ENCODE measurements around the gene DLK2. TPM values are rescaled to one million over a fixed set of nuclear protein-coding genes. Genes with fewer than 3 reads are reported as not detected.
A peak's percentile ranks its signal among the peaks of the same experiment; 100 is the strongest.
"Not testable (repeated sequence)": the region's sequence is repeated elsewhere in the genome, so short reads cannot be mapped to it uniquely, and the experiment has no call there.

The DLK2 gene
- total RNA-seq, 2 donors from 2014 or later: 13.5 to 46.1 TPM

GRCh38 chr6:43499028-43499815, 43.9 kb upstream of the DLK2 start:
- Histone ChIP-seq H3K27ac (peak overlapping the region; percentile 47 to 56), H3K9me3 (no peaks in the 10 kb centered on the region), H3K4me1 (replicated peaks) (peaks cover 25% of the 10 kb centered on the region), H3K4me3 (no peak overlapping the region), H3K27me3 (replicated peaks; ENCODE audit: insufficient read depth) (no peaks in the 10 kb centered on the region), H3K36me3 (peaks cover 0 to 8% of the 10 kb centered on the region in 2 donors)
- TF ChIP-seq POLR2AphosphoS5 (IDR thresholded peaks at IDR 0.05): peak; percentile 77
- no peak for TF ChIP-seq CTCF (IDR thresholded peaks at IDR 0.05)
- WGBS: 75% methylated on average over 12 of the region's 12 CpGs
- intact Hi-C loops (cut with DNase I): loop anchor here (10.0 kb wide), 1 partner anchor 234 kb away; no protein-coding TSS in a partner anchor
- no peak for DNase-seq (ENCODE audit: low spot score)

GRCh38 chr6:43498291-43498690, 42.9 kb upstream of the DLK2 start:
- DNase-seq (ENCODE audit: low spot score); H3K9me3 ChIP-seq; H3K36me3 ChIP-seq; H3K4me3 ChIP-seq; H3K27me3 ChIP-seq (replicated peaks; ENCODE audit: insufficient read depth): not testable (repeated sequence)
- 83% methylated on average over 5 of the region's 5 CpGs for WGBS
- intact Hi-C loops (cut with DNase I): loop anchor here (10.0 kb wide), 1 partner anchor 233 kb away; no protein-coding TSS in a partner anchor
- peaks cover 25% of the 10 kb centered on the region for H3K4me1 ChIP-seq (replicated peaks)
- H3K27ac ChIP-seq: peak overlapping the region in 1 of 2 donors; percentile 56

- 89% methylated on average over 12 of the region's 12 CpGs for WGBS
- Histone ChIP-seq H3K36me3 (peaks cover 0 to 7% of the 10 kb centered on the region in 2 donors), H3K4me1 (replicated peaks) (peaks cover 25% of the 10 kb centered on the region), H3K4me3 (no peak overlapping the region), H3K9me3 (no peaks in the 10 kb centered on the region), H3K27ac (peak overlapping the region; percentile 58 to 72), H3K27me3 (replicated peaks; ENCODE audit: insufficient read depth) (no peaks in the 10 kb centered on the region)
- DNase-seq (ENCODE audit: low spot score): no peak
- no peak for TF ChIP-seq POLR2AphosphoS5 (IDR thresholded peaks at IDR 0.05)
- no peak for TF ChIP-seq CTCF (IDR thresholded peaks at IDR 0.05)
- TF ChIP-seq POLR2A (IDR thresholded peaks at IDR 0.05): no peak
- intact Hi-C loops (cut with DNase I): loop anchor here (10.0 kb wide), 1 partner anchor 233 kb away; no protein-coding TSS in a partner anchor
Observed at GRCh38 chr6:43497689-43498088, 42.3 kb upstream of the DLK2 start.

GRCh38 chr6:43497129-43497396, 41.7 kb upstream of the DLK2 start:
- Histone ChIP-seq H3K4me3 (no peak overlapping the region), H3K36me3 (peaks cover 0 to under 1% of the 10 kb centered on the region in 2 donors), H3K27ac (peak overlapping the region; percentile 58 to 72), H3K9me3 (no peaks in the 10 kb centered on the region), H3K27me3 (replicated peaks; ENCODE audit: insufficient read depth) (no peaks in the 10 kb centered on the region), H3K4me1 (replicated peaks) (peaks cover 30% of the 10 kb centered on the region)
- no peak for DNase-seq (ENCODE audit: low spot score)
- WGBS: 64% methylated on average over 6 of the region's 6 CpGs
- no peak for TF ChIP-seq POLR2A (IDR thresholded peaks at IDR 0.05)
- no peak for TF ChIP-seq POLR2AphosphoS5 (IDR thresholded peaks at IDR 0.05)
- TF ChIP-seq CTCF (IDR thresholded peaks at IDR 0.05): no peak
- intact Hi-C loops (cut with DNase I): loop anchor here (10.0 kb wide), 1 partner anchor 232 kb away; no protein-coding TSS in a partner anchor

GRCh38 chr6:43496370-43497128, 41.2 kb upstream of the DLK2 start:
- Histone ChIP-seq H3K27me3 (replicated peaks; ENCODE audit: insufficient read depth) (no peaks in the 10 kb centered on the region), H3K9me3 (no peaks in the 10 kb centered on the region), H3K4me3 (no peak overlapping the region), H3K36me3 (no peaks in the 10 kb centered on the region), H3K4me1 (replicated peaks) (peaks cover 34% of the 10 kb centered on the region), H3K27ac (peak overlapping the region; percentile 58 to 72)
- DNase-seq (ENCODE audit: low spot score): peak; percentile 82
- intact Hi-C loops (cut with DNase I): loop anchor here (10.0 kb wide), 1 partner anchor 232 kb away; no protein-coding TSS in a partner anchor
- peak; percentile 22 to 91 (median 66) for TF ChIP-seq CTCF (IDR thresholded peaks at IDR 0.05)
- TF ChIP-seq POLR2AphosphoS5 (IDR thresholded peaks at IDR 0.05): peak; percentile 72
- no peak for TF ChIP-seq POLR2A (IDR thresholded peaks at IDR 0.05)
- WGBS: 21% methylated on average over 18 of the region's 18 CpGs
